ENCODE measurements around the gene NRSN2.
"Not testable (repeated sequence)": the region's sequence is repeated elsewhere in the genome, so short reads cannot be mapped to it uniquely, and the experiment has no call there.

Gene NRSN2

DNA sequence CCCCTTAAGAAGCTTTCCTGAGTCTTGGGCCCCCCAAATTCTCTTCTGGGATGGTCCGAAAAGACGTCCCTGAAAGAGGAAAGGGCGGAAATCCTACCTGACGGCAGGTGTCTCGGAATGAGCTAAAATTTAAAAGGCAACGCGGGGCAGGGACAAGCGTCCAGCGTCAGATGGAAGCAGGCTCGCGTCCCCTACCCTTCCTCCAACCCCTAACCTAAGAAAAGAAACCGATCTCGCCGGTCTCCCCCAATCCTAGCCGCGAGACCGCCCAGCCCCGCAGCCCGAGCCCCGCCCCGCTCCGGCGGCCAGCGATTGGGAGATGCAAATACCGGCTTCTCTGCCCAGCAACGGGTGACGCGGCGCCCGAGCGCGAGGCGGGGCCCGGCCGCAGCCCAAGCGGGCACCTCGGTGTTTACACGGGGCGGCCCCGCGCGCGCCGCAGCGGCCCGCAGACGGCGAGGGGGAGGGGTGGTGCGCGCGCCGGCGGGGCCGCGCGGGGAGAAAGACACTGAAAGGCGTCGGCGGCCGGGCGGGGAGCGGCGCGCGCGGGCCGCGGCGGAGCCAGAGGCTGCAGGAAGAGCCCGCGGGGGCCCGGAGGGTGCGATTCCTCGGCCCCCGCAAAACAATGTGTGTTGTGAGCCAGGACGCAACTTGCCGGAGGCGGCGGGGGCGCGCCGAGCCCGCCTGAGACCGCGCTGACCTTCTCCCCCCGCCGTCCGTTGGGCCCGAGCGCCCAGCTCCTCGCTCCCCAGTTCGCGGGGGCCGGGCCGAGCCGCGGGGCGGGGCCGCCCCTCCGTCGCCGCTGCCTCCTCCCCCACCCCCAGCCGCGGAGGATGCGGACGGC lies 21.6 kb upstream of the NRSN2 start, which contains the start of gene SOX12:
TSS of gene SOX12 (plus strand) at position 508 of the 844 bp plus-strand sequence. CDS start 373 bp downstream, outside the sequence.
- peak; percentile 95 for DNase-seq

DNA sequence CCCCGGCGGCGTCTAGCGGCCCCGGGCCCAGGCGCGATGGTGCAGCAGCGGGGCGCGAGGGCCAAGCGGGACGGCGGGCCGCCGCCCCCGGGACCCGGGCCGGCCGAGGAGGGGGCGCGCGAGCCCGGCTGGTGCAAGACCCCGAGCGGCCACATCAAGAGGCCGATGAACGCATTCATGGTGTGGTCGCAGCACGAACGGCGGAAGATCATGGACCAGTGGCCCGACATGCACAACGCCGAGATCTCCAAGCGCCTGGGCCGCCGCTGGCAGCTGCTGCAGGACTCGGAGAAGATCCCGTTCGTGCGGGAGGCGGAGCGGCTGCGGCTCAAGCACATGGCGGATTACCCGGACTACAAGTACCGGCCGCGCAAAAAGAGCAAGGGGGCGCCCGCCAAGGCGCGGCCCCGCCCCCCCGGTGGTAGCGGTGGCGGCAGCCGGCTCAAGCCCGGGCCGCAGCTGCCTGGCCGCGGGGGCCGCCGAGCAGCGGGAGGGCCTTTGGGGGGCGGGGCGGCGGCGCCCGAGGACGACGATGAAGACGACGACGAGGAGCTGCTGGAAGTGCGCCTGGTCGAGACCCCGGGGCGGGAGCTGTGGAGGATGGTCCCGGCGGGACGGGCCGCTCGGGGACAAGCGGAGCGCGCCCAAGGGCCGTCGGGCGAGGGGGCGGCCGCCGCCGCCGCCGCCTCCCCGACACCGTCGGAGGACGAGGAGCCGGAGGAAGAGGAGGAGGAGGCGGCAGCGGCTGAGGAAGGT lies 20.8 kb upstream of the NRSN2 start:
- peak; percentile 57 for DNase-seq

DNA sequence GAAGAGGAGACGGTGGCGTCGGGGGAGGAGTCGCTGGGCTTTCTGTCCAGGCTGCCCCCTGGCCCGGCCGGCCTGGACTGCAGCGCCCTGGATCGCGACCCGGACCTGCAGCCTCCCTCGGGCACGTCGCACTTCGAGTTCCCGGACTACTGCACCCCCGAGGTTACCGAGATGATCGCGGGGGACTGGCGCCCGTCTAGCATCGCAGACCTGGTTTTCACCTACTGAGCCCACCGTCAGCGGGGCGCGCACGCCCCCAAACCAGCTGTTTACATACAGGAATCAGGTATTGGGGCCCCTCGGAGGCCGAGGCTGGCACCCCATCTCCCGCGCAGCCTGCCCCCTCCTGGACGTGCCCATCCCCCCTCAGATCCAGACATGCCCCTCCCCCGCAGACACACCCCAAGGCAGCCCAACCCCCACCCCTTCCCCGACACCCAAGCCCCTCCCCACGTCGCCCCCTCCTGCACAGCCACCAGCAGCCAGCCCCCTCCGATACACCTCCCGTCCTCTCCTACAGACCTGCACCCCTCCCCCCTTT lies 20.2 kb upstream of the NRSN2 start:
- DNase-seq: peak; percentile 52

DNA sequence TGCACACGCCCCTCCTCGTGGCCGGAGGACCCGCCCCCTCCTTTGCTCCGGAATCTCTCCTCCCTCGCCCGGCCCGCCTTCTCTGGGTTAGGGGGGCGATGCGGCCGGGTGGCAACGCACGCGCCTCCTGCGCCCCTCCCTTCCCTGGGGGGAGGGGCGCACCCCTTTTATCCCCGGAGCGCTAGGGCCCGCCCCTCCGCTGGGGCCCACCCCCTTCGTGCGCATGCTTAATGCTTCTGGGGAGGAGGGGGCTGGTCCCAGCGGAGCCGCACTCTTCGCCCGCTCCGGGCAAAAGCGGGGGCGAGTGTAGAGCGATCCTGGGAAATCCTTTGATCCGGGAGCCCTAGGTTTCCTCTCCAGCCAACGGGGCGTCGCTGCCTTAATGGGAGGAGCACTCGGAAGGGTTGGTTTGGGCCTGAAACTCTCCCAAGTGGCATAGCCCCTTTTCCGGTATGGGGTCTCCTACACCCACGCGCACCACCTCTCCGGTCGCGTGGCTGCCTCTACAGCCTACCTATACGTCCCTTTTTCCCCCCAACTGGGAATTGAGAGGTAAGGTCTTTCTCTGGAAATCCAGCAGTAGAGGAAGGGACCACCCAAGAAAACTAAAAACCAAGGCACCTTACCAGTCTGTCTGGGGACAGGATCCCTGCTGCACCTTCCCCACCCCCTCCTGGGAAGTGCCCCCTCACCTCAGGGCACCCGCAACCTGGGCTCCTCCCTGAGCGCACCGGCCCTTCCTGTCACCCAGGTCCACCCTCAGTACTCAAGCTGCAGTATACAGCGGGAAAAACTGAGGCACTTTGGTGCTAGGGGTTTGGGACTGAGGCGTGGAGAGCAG lies 19.5 kb upstream of the NRSN2 start:
- peak; percentile 84 for DNase-seq

DNA sequence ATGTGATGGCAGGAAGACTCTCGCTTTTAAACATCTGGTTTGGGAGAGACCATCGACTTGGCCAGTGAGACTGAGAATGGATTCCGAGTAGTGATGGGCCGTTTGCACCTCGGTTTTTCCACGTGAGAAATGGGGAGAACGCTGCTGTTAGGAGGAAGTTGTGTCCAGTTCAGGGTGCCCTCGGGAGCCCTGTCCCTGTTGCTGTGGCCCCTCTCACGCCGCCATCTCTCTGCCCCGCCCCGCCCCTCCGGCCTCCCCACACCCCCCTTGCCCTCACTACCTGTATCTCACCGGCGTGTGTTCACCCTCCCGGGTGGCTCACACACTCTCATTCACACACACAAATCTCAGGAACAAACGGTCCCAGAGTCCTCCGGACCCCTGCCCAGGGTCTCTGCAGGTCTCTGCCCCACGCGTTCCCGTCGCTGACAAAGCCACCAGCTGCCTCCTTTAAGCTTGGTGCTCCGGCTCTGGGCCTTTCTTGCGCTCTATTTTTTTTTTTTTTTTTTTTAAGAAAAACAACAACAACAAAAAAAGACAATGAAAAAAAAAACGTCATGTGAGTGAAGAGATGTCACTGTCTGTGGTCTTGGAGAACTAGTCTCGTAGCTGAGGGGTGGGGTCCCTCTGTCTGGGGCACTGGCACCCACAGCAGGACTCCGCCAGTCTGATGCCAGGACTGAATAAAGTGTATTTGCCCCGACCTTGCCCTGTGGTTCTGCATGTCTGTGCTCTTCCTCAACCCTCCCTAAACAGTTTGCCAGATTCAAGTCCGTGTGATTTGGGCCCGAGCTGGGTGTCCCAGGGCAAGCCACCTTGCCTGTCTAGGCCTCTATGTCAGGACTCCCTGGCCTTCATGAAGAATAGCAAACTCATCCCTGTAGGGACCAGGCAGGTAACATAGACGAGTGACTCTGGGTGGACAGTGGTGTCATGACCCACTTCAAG lies 18.6 kb upstream of the NRSN2 start:
- DNase-seq: no peak

DNA sequence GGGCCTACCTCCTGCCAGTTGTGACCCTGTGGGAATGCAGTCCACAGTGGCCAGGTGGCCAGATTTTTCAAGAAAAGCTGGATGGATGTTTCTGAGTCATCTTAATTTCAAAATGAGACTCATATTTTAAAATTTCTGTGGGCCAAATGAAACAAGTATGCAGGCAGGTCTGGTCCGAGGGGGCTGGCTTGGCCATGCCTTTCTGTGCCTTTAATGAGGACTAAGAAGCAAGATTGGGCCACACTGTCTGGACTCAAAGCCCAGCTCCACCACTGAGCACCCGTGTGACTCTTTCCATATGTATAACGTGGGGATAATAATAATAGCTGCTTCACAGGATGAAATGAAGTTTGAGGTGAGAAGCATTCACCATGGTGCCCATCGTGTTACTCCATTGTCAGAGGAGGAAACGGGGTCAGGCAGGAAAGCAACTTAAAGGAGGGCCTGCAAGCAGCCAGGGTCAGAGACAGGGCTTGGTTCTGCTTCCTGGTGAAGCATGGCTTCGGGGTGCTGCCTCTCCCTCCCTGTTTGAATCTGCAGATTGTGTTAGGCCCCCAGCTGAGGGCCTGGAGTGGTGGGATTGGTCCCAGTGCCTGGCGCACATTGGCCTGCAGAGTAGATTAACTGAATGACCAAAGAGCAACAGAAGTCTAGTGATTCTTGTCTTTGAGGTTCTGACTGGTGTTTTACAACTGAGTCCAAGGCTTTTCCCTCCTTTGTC lies 17.8 kb upstream of the NRSN2 start:
- no peak for DNase-seq

DNA sequence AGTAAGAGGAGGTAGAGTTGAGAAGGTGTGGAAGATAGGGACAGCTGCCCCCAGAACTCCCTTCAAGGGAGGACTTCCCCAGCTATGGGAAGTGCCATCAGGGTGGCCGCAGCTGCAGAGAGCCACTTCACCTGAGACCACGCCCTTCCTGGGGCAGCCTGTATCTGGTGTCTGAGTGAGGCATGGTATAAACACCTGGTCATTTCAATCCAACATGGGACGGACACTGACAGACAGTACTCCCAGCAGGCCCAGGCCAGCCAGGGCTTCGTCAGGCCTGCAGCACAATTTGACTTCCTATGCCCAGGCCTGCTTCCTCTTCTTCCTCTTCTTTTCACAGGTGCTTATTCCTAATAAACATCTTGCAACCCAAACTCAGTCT lies 17.1 kb upstream of the NRSN2 start:
- no peak for DNase-seq

DNA sequence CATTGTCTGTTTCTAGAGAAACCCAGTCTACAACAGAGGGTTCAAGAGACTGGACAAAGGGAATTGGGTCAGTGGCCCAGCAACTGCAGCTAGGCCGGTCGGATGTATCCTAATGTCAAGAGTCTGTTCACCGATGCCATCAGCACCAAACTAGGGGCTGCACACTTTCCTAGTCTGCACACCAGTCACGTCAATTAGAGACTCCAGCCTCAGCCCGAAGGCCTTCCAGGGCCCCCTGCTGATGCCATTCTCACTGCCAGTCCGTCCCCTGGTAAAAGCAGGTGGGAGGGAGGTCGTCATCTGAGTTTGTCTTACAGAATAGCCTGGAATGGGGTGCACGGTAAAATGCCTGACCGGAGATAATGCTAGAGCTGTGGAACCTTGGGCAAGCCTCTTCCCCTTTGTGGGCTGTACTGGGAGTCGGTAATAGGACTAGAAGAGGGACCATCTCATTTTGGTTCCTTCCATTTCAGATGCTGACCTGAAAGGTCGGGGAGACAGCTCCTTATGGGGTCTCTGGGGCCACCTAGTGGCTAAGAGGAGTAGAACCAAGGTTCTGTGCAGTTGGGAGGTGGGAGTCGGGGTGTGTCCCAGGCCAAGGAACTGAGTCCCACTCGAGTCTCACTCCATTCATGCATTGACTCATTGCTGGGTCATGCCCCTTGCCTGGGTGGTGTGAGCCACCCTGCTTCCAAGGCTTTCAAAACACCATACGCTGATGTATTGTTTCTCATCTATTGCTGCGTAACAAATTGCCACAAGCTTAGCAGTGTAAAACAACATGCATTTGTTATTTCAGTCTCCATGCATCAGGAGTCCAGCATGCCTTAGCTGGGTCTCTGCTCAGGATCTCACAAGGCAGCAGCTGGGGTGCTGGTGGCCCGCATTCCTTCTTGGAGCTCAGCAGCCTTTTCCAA lies 16.4 kb upstream of the NRSN2 start:
- DNase-seq: peak; percentile 57

DNA sequence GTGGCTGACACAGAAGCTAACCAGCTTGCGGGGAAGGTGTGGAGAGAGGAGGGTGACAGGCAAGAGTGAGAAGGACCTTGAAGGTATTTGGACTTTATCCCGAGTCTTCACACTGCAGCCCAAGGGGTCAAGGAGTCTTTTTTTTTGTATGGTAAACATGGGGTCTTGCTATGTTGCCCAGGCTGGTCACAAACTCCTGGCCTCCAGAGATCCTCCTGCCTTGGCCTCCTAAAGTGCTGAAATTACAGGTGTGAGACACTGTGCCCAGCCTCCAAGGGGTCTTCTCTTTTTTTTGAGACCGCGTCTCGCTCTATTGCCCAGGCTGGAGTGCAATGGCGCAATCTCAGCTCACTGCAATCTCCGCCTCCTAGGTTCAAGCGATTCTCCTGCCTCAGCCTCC lies 12.3 kb upstream of the NRSN2 start:
- no peak for DNase-seq

DNA sequence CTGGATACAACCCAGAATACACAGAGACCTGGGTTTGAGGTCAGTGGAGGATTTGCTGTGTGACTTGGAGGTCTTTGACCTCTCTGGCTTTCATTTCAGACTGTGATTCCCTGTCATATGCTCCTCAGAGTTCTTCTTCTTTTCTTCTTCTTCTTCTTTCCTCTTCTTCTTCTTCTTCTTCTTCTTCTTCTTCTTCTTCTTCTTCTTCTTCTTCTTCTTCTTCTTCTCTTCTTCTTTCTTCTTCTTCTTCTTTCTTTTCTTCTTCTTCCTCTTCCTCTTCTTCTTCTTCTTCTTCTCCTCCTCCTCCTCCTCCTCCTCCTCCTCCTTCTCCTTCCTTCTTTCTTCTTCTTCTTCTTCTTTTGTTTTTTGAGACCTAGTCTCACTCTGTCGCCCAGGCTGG lies 10.9 kb upstream of the NRSN2 start:
- not testable (repeated sequence) for DNase-seq

DNA sequence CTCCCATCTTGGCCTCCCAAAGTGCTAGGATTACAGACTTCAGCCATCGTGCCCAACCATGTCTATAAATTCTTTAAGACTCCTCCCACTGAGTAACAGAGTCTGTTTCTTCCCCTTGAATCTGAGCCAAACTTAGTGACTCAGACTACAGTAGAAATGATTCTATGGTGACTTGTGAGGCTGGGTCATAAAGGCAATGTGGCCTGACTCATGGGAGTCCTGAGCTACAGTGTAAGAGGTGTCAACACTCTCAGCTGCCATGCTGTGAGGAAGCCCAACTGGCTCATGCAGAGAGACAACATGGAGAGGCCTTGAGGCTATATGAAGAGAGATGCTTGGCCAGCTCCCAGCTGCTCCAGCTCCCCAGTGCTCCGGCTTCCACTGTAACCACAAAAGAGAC lies 5.2 kb upstream of the NRSN2 start:
- no peak for DNase-seq

DNA sequence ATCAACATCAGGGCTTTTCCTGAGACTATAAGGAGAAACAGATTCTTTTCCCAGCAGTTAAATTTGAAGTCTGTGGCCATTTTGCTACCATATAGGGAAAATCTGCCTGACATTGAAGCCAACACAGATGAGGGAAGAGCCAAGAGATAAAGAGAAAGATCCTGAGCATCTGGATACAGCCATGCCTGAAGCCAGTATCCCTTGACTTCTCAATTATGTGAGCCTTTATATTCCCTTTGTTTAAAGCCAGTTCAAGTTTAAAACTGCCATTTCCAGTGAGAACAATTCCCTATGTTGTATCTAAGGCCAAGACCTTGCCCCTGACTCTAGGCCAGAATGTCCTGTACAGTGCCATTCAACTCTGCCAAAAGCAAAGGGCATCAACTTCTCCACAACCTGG lies 3.8 kb upstream of the NRSN2 start:
- no peak for DNase-seq

DNA sequence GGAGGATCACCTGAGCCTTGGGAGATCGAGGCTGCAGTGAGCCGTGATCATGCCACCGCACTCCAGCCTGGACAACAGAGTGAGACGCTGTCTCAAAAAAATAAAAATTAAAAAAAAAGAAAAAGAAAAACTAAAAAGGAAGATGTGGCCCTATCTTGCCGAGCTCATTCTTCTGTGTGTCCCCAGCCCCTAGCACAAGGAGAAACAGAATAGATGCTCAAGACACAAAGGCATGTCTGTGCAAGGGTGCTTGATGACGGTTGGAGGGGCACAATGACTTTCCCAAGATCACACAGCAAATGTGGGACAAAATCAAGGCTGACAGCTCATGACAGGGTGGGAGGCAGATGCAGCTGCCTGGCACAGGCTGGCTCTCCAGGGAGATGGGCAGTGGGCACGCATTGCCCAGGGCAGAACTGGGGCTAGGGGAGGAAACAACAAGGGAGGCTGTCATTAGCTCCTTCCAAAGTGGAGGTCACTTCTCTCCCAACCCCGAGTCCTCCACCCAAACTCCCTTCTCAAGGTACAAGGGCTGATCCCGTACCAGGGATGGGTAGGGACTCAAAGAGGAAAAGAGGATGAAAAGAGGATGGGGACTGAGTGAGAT lies 775 bp upstream of the NRSN2 start:
- no peak for DNase-seq

DNA sequence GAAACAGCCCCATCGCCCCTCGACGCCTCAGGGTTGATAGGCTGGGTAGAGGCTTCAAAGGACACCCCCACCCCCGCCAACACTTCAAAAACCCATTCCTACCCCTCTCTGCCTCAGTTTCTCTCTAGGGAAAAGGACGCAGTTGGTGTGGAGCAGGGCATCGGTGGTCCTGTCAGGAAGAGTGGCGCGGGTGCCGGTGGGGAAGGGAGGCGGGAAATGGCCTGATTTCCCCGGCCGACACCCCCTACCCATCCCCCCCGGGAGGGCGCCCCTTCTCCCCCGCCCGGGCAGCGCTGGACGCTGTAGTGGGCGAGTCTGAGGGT lies 367 bp downstream of the NRSN2 start:
- DNase-seq: no peak

DNA sequence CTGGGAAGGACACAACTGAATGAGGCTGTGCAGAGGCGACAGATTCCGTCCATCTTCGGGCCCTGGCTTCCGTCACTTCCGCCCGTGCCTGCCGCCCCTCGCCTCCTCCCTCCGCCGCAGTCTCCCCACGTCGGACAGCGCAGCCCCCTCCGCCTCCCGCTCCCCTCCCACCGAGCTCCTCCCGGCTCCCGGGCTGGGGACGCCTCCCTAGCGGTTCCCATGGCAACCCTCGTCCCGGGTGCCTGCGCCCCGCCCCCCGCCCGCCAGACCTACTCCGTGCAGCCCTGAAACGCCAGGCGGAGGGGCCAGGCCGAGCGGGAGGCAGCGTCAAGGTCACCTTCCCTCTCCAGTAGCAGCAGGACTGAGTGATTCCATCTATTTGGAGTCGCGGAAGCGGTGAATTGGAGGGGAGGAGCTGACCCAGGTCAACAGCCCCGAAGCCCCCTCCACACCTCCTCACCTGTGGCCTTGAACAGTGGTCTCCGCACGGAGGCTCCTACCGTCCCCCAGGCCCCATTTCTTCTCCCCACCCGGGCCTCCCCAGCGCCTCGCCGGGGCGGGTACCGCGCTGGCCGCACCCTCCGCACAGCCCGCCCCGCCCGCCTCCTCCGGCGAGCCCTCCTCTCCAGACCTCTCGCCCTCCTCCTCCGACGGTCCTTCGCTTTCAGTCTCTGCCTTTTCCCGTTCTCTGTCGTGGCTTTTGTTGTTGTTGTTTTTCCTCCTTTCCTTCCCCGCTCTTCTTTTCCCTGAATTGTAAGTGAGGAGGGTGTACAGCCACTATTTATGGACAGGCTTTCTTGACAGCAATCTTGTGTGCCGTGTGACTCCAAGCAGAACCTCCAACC lies 951 bp downstream of the NRSN2 start:
- DNase-seq: peak; percentile 95

DNA sequence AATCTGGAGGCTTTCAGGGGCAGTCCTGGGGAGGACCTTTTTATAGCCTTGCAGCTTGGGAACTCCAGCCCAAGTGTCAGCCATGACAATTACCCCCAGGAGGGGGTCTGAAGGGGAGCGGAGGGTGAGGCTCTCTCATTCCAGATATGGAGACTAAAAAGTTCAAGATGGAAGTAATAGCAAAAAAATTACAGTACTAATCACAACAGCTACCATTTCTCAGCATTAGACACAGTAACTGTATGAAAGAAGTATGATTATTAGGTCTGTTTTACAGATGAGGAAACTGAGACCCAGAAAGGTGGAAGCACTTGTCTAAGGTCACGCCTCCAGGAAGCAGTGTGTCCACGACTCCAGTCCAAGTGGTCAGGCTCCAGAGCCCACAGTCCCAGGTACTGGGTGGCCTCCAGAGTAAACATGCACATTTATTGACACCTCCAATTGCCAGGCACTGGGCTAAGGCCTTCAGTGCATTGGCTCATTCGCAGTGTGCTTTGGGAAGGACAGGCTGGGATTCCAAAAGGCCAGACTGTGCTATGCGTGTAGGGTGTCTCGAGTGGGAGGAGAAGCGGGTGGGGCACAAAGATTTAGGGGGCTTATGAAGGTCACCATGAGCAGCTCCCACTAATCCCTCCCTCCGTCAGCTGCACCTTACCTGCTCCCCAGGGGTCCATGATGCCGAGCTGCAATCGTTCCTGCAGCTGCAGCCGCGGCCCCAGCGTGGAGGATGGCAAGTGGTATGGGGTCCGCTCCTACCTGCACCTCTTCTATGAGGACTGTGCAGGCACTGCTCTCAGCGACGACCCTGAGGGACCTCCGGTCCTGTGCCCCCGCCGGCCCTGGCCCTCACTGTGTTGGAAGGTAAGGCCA lies 2.3 kb downstream of the NRSN2 start:
- no peak for DNase-seq

DNA sequence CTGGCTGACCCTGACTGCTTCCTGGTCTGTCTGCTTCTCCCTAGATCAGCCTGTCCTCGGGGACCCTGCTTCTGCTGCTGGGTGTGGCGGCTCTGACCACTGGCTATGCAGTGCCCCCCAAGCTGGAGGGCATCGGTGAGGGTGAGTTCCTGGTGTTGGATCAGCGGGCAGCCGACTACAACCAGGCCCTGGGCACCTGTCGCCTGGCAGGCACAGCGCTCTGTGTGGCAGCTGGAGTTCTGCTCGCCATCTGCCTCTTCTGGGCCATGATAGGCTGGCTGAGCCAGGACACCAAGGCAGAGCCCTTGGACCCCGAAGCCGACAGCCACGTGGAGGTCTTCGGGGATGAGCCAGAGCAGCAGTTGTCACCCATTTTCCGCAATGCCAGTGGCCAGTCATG lies 6.3 kb downstream of the NRSN2 start:
- no peak for DNase-seq
